GM12873 (cell line): ENCODE measurements around the gene TACC2.

ENCODE experiments used
- TF ChIP-seq, protein P1 (sequence below): IDR thresholded peaks from 2 replicates; pipeline ENCODE4 v1.5.1; 2012; ENCODE audit warnings: low read depth, mild to moderate bottlenecking, moderate library complexity, low read length, control low read depth; ENCODE audit not compliant: insufficient read depth; ENCODE audit errors: missing control alignments

TACC2 gene

DNA sequence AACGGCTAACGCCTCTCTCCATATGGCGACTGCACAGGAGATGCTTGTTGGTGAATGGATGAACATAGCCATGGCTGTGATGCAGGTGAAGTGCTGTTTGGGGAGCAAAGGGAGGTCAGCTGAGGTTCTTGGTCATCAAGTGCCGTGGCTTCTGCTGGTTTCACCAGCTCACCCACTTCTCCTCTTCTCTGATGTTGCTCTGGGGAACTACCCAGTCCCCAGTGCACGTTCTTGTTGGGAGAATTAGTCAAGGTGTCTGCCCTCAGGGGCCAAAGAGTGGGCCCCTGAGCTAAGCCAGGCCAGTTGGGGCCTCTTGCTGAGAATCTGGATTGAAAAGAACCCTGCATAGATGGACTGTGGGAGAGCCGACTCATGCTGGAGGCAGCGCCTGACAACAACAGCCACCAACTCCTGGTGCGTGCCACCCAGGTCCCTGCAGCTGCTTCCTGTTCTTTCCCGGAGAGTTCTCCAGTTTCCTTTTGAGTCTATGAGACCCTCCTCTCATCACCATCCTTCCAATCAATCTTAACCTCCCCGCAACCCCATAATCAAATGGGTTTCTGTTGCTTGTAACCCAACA is 285.1 kb downstream of the TACC2 start:
- TF ChIP-seq, protein P1, sequence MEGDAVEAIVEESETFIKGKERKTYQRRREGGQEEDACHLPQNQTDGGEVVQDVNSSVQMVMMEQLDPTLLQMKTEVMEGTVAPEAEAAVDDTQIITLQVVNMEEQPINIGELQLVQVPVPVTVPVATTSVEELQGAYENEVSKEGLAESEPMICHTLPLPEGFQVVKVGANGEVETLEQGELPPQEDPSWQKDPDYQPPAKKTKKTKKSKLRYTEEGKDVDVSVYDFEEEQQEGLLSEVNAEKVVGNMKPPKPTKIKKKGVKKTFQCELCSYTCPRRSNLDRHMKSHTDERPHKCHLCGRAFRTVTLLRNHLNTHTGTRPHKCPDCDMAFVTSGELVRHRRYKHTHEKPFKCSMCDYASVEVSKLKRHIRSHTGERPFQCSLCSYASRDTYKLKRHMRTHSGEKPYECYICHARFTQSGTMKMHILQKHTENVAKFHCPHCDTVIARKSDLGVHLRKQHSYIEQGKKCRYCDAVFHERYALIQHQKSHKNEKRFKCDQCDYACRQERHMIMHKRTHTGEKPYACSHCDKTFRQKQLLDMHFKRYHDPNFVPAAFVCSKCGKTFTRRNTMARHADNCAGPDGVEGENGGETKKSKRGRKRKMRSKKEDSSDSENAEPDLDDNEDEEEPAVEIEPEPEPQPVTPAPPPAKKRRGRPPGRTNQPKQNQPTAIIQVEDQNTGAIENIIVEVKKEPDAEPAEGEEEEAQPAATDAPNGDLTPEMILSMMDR: no peak

DNA sequence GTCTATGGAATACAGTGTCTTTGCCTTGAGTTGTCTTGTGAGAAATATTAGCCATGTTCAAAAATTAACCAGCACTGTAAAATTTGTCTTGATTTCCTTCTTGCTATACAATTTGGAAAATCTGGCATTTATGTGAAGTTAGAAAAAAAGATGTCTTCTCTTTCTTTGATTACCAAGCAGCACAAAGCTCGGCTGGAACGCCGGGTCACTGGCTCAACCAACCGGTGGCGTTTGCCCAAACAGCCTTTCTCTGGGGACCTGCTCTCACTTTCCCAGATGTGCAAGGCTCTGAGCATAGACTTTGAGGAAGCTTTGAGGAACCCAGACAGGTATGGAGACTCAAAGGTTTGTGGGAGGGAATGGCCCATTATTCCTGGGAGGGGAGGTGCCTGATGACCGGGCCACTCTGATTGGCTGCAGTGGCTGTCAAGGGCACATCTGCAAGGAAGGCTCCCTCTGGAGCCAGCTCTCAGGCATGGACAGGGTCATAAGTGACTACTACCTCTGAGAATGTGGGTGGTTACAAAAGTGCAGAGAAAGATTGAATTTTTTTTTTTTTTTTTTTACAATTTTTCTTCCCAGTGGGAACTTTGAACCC is 287.7 kb downstream of the TACC2 start:
- TF ChIP-seq, protein P1: no peak

DNA sequence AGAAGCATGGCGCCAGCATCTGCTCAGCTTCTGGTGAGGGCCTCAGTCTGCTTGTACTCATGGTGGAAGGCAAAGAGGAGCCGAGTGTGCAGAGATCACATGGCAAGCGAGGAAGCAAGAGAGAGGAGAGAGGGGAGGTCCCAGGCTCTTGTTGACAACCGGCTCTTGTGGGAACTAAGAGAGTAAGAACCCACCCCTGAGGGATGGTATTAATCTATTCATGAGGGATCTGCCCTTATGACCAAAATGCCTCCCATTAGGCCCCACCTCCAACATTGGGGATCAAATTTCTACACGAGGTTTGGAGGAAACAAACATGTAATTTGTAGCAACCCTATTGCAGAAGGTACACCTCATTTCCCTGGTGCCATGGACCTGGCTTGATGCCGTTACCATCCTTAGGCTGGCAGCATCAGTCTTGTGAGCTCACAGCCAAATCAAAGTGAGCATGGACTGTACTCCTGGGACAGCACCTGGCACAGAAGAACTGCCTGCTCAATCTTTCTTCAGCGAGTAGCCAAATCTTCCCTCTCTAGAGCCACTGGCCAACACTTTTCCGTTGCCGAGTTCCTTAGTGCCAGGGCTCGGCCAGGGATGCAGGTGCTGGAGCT is 288.7 kb downstream of the TACC2 start:
- TF ChIP-seq, protein P1: no peak

DNA sequence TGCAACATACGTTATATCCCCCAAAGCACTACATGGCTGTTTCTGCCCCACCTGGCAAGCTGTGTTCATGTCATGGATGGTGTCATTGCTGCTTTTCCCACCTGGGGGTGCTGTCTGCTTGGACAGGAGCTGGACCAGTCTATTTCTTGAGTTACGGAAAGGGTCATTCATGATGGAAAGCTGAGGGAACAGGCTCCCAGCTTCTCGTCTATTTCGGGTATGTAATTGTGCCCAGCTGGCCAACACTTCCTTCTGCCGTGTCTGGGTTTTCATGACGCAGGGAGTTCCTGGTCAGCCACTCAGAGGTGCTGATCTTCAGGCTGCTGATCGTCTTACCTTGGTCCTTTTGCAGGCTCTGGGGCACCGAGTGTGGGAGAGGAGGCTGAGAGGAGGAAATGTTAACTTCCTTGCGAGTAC is 290.8 kb downstream of the TACC2 start:
- TF ChIP-seq, protein P1: peak; percentile 73

DNA sequence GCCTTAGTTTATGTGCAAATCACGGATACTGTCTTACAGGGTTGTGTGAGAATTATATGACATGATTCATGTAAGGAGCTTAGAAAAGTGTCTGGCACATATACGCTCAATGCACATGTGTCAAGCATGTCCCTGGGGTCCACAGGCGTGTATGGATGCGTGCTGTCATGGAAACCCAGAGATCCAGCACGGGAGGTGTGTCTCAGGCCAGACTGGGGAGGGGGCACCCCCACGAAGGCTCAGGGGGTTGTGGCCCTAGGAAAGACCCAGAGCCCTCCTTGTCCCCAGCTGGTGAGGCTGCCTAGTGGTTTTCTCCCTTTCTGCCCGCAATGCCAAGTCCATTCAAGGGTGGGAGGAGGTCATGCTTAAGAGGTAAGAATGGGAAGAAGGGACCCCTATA is 291.2 kb downstream of the TACC2 start:
- TF ChIP-seq, protein P1: no peak

DNA sequence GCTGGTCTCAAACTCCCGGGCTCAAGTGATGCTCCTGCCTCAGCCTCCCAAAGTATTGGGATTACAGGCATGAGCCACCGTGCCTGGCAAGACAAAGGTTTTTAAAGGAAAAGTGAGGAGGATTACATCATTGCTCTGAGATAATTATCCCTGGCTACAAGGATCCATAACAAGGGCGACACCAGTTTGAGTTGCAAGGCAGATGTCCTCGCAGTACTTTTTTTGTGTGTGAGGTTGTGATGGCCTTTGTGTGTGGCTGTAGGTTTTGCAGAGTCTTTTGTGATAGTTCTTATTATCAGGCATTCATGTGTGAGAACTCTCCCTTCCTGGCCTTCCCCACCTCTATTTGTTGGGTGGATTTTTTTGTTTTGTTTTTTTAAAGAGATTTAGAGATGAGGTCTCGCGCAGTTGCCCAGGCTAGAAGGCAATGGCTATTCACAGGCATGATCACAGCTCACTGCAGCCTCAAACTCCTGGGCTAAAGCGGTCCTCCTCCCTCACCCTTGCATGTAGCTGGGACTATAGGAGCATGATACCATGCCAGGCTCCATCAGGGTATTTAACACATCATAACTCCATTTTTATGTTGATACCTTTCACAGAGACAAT is 292.2 kb downstream of the TACC2 start:
- TF ChIP-seq, protein P1: no peak

DNA sequence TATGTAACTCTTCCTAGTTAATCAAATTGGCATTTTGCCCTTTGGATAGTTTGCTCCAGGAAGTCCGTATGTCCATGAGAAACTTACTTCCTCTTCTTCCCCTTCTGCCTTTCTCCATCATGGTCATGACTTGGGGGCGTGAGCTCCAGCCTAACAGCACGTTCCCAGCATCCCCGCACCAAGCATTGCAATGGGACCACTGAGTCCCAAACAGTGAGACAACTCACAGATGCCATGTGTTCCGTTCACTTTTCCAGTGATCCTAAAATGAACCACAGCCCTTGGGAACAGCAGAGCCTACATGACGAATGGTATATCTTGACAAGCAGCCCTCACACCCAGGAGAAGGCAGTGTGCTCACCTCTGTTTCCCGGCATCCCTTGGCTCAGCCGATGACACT is 292.8 kb downstream of the TACC2 start:
- TF ChIP-seq, protein P1: no peak
